Esophagus squamous epithelium (tissue), 4 donors: ENCODE data around the gene FAM222A.

Experiments
- POLR2A ChIP-seq, 4 donors: fragments of 450-650 bp; IDR thresholded peaks; one replicate each; pipeline ENCODE4 v1.6.1; 2017; ENCODE audit warnings: antibody characterized with exemption in 4 of 4, mild to moderate bottlenecking in 4 of 4, moderate library complexity in 3 of 4
- TF ChIP-seq, protein P1 (sequence below), 6 experiments: fragments of 450-650 bp in 4 of 6; fragments of 200-600 bp in 2 of 6; sonication (generic) in 2 of 6; IDR thresholded peaks; one replicate each; pipeline ENCODE4 v1.5.1; 2016 to 2019; ENCODE audit warnings: antibody characterized with exemption in 6 of 6, mild to moderate bottlenecking in 4 of 6, moderate library complexity in 4 of 6

DNA sequence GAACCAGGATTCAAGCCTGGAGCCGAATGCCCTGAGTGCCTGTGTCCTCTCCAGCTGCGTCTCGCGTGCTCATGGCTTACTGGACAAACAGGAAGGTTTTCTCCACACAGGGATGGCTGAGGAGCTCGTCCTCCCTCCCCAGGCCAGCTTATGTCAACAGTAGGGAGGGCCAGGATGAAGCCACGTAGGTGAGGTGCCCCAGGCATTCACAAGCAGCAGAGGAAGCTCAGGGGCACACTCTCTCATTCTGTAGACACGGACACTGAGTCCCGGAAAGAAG lies 70.3 kb downstream of the FAM222A start:
- no peak for TF ChIP-seq POLR2A (IDR thresholded peaks at IDR 0.05)
- TF ChIP-seq, protein P1, sequence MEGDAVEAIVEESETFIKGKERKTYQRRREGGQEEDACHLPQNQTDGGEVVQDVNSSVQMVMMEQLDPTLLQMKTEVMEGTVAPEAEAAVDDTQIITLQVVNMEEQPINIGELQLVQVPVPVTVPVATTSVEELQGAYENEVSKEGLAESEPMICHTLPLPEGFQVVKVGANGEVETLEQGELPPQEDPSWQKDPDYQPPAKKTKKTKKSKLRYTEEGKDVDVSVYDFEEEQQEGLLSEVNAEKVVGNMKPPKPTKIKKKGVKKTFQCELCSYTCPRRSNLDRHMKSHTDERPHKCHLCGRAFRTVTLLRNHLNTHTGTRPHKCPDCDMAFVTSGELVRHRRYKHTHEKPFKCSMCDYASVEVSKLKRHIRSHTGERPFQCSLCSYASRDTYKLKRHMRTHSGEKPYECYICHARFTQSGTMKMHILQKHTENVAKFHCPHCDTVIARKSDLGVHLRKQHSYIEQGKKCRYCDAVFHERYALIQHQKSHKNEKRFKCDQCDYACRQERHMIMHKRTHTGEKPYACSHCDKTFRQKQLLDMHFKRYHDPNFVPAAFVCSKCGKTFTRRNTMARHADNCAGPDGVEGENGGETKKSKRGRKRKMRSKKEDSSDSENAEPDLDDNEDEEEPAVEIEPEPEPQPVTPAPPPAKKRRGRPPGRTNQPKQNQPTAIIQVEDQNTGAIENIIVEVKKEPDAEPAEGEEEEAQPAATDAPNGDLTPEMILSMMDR (IDR thresholded peaks at IDR 0.05): no peak
